RWPE1 (cell line): ENCODE data around the gene ASAH2.

Experiments used
- CTCF ChIA-PET: fragments of 350-600 bp; sonication (Branson Sonifier 250); formaldehyde crosslinking; extraction: SDS; loops from one replicate; lab custom pipeline; 2021; lab: Yijun Ruan, JAX
- POLR2A ChIA-PET: fragments of 400-600 bp; formaldehyde crosslinking; extraction: SDS; loops from one replicate; lab custom pipeline; 2020; ENCODE audit warnings: antibody characterized with exemption; ENCODE audit not compliant: low non-redundant PET; lab: Yijun Ruan, JAX
- DNase-seq: peaks from one replicate; pipeline ENCODE4 v3.0.0; 2012; ENCODE audit warnings: low spot score
- H3K27ac ChIP-seq: fragments of 450-650 bp; 2 replicates; pipeline ENCODE4 v1.5.1; 2017
- CTCF ChIP-seq: fragments of 450-650 bp; conservative IDR thresholded peaks from 2 replicates; pipeline ENCODE4 v1.5.1; 2017; ENCODE audit warnings: low read depth, mild to moderate bottlenecking

The ASAH2 gene

GRCh38 chr10:50216418-50216817 lies 34.9 kb downstream of the ASAH2 start:
- ChIA-PET CTCF (no interaction called here), POLR2A (no interaction called here)
- no peak for TF ChIP-seq CTCF
- H3K27ac ChIP-seq: no peak overlapping the region
- no peak for DNase-seq

- DNase-seq: no peak
- H3K27ac ChIP-seq: no peak overlapping the region
- no peak for TF ChIP-seq CTCF
- ChIA-PET POLR2A (no interaction called here), CTCF (no interaction called here)
These were observed 39.6 kb downstream of the ASAH2 start for GRCh38 chr10:50211670-50212069.

DNA sequence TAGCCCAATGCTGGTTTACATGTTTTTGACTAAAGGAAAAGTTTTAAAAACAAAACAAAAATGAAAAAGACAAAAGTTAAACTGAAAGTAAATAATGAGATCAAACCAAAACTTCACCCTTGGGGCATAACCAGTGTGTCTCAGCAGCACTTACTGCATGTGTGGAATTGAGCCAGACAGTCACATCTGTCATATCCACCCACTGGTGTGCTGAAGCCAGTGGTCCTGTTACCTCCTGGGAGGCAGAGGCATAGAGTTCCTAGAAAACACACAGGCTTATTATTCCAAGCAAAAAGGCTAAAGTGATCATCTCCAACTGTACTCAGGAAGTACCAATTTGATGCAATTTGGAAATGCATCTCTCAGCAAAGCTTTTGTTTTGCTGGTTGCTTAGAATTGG lies 40.4 kb downstream of the ASAH2 start:
- POLR2A ChIA-PET: no interaction called here
- H3K27ac ChIP-seq: no peak overlapping the region
- CTCF ChIA-PET: no interaction called here
- TF ChIP-seq CTCF: no peak
- DNase-seq: no peak
